H9 (cell line): ENCODE data around the gene PARD3. TPM values are rescaled to one million over a fixed set of nuclear protein-coding genes. Genes with fewer than 3 reads are reported as not detected.
A peak's percentile ranks its signal among the peaks of the same experiment; 100 is the strongest.

ENCODE experiments used
- DNase-seq: peaks from one replicate; pipeline ENCODE4 v3.0.0-alpha.2; 2017
- H2AFZ ChIP-seq: one replicate; pipeline ENCODE4 v1.6.1; 2013; ENCODE audit warnings: mild to moderate bottlenecking, low read length, control low read depth, moderate library complexity
- H2AK5ac ChIP-seq: 2 replicates; pipeline ENCODE4 v1.6.1; 2013; ENCODE audit warnings: low read length, control low read depth, mixed read lengths; ENCODE audit not compliant: insufficient read length
- H2BK120ac ChIP-seq: one replicate; pipeline ENCODE4 v1.6.1; 2013; ENCODE audit warnings: low read depth, mild to moderate bottlenecking, low read length, control low read depth, inconsistent platforms; ENCODE audit not compliant: poor library complexity, severe bottlenecking
- H2BK12ac ChIP-seq: 2 replicates; pipeline ENCODE4 v1.6.1; 2013; ENCODE audit warnings: low read length, control low read depth, mixed read lengths, low read depth; ENCODE audit not compliant: insufficient read length
- H2BK15ac ChIP-seq: 2 replicates; pipeline ENCODE4 v1.6.1; 2013; ENCODE audit warnings: low read depth, low read length, control low read depth
- H2BK20ac ChIP-seq: one replicate; pipeline ENCODE4 v1.6.1; 2013; ENCODE audit warnings: low read depth, mild to moderate bottlenecking, low read length, control low read depth, inconsistent platforms; ENCODE audit not compliant: poor library complexity, severe bottlenecking
- H2BK5ac ChIP-seq: 2 replicates; pipeline ENCODE4 v1.6.1; 2013; ENCODE audit warnings: low read length, control low read depth, mixed read lengths; ENCODE audit not compliant: insufficient read length
- H3K14ac ChIP-seq: 2 replicates; pipeline ENCODE4 v1.6.1; 2013; ENCODE audit warnings: low read length, control low read depth; ENCODE audit not compliant: insufficient read depth
- H3K18ac ChIP-seq: 2 replicates; pipeline ENCODE4 v1.6.1; 2013; ENCODE audit warnings: low read depth, mild to moderate bottlenecking, mixed read lengths, low read length, control low read depth; ENCODE audit not compliant: insufficient read length
- H3K23ac ChIP-seq: 2 replicates; pipeline ENCODE4 v1.6.1; 2013; ENCODE audit warnings: low read length, control low read depth, mixed read lengths, low read depth; ENCODE audit not compliant: insufficient read length
- H3K23me2 ChIP-seq: 2 replicates; pipeline ENCODE4 v1.6.1; 2013; ENCODE audit warnings: low read depth, mild to moderate bottlenecking, mixed read lengths, low read length, control low read depth; ENCODE audit not compliant: insufficient read length, poor library complexity, severe bottlenecking
- H3K27ac ChIP-seq: 2 replicates; pipeline ENCODE4 v1.5.1; 2013; ENCODE audit warnings: low read length, control low read depth, mixed read lengths, low read depth; ENCODE audit not compliant: insufficient read length
- H3K27me3 ChIP-seq: 2 replicates; pipeline ENCODE4 v1.6.1; 2013; ENCODE audit warnings: low read length, control low read depth, inconsistent platforms; ENCODE audit not compliant: insufficient read depth
- H3K4ac ChIP-seq: 2 replicates; pipeline ENCODE4 v1.6.1; 2013; ENCODE audit warnings: low read depth, mild to moderate bottlenecking, control low read depth, inconsistent platforms, low read length, moderate library complexity
- H3K4me1 ChIP-seq: 2 replicates; pipeline ENCODE4 v1.6.1; 2013; ENCODE audit warnings: low read length, control low read depth, inconsistent platforms; ENCODE audit not compliant: insufficient read depth
- H3K4me2 ChIP-seq: 2 replicates; pipeline ENCODE4 v1.6.1; 2013; ENCODE audit warnings: low read length, control low read depth, mixed read lengths; ENCODE audit not compliant: insufficient read length, insufficient read depth
- H3K56ac ChIP-seq: 2 replicates; pipeline ENCODE4 v1.6.1; 2013; ENCODE audit warnings: low read depth, mild to moderate bottlenecking, mixed read lengths, low read length, control low read depth; ENCODE audit not compliant: insufficient read length
- H3K79me1 ChIP-seq: 2 replicates; pipeline ENCODE4 v1.6.1; 2013; ENCODE audit warnings: low read depth, mild to moderate bottlenecking, moderate library complexity, low read length, control low read depth, inconsistent platforms; ENCODE audit not compliant: insufficient read depth, poor library complexity, severe bottlenecking
- H3K79me2 ChIP-seq: 2 replicates; pipeline ENCODE4 v1.6.1; 2013; ENCODE audit warnings: low read length, control low read depth, inconsistent platforms; ENCODE audit not compliant: insufficient read depth
- H3K9ac ChIP-seq: 2 replicates; pipeline ENCODE4 v1.6.1; 2013; ENCODE audit warnings: low read length, control low read depth, mixed read lengths; ENCODE audit not compliant: insufficient read length; ENCODE audit errors: extremely low read depth
- H3K9me3 ChIP-seq: one replicate; pipeline ENCODE4 v1.6.1; 2013; ENCODE audit warnings: low read depth, low read length, inconsistent platforms; ENCODE audit not compliant: control insufficient read depth
- H3T11ph ChIP-seq: one replicate; pipeline ENCODE4 v1.6.1; 2013; ENCODE audit warnings: mild to moderate bottlenecking, low read length, control low read depth, inconsistent platforms
- H4K20me1 ChIP-seq: one replicate; pipeline ENCODE4 v1.6.1; 2013; ENCODE audit not compliant: control insufficient read depth, insufficient read length, insufficient read depth
- H4K5ac ChIP-seq: 2 replicates; pipeline ENCODE4 v1.6.1; 2013; ENCODE audit warnings: low read depth, mild to moderate bottlenecking, mixed read lengths, low read length, control low read depth; ENCODE audit not compliant: insufficient read length
- H4K8ac ChIP-seq: replicated peaks from 2 replicates; pipeline ENCODE4 v1.6.1; 2013; ENCODE audit warnings: low read length, control low read depth, mixed read lengths, low read depth; ENCODE audit not compliant: insufficient read length
- H4K91ac ChIP-seq: 2 replicates; pipeline ENCODE4 v1.6.1; 2013; ENCODE audit warnings: low read depth, mild to moderate bottlenecking, moderate library complexity, mixed read lengths, low read length, control low read depth; ENCODE audit not compliant: insufficient read length
- H3K27ac Mint-ChIP-seq, 3 experiments: 2 replicates in 2 of 3; 3 replicates in 1 of 3; pipeline ENCODE4 v1.8.0; 2020 to 2021; ENCODE audit warnings: mixed read lengths in 3 of 3, mild to moderate bottlenecking in 1 of 3, moderate library complexity in 1 of 3
- H3K27me3 Mint-ChIP-seq: 2 replicates; pipeline ENCODE4 v1.8.0; 2021; ENCODE audit warnings: low read depth, mild to moderate bottlenecking, moderate library complexity, mixed read lengths
- H3K36me3 Mint-ChIP-seq, 3 experiments: 2 replicates in 2 of 3; 3 replicates in 1 of 3; pipeline ENCODE4 v1.8.0; 2020 to 2021; ENCODE audit warnings: low read depth in 3 of 3, mixed read lengths in 3 of 3; ENCODE audit not compliant: insufficient read depth in 1 of 3
- H3K4me1 Mint-ChIP-seq, 2 experiments: 2 replicates each; pipeline ENCODE4 v1.8.0; 2020; ENCODE audit warnings: mixed read lengths in 2 of 2
- H3K4me3 Mint-ChIP-seq, 2 experiments: 2 replicates in 1 of 2; 3 replicates in 1 of 2; pipeline ENCODE4 v1.8.0; 2020 to 2021; ENCODE audit warnings: mild to moderate bottlenecking in 2 of 2, mixed read lengths in 2 of 2, moderate library complexity in 1 of 2
- H3K9me3 Mint-ChIP-seq, 2 experiments: 2 replicates in 1 of 2; 3 replicates in 1 of 2; pipeline ENCODE4 v1.8.0; 2020; ENCODE audit warnings: mild to moderate bottlenecking in 2 of 2, mixed read lengths in 2 of 2, moderate library complexity in 1 of 2
- CTCF ChIP-seq: fragments of 200-600 bp; sonication (generic); conservative IDR thresholded peaks from 3 replicates; pipeline ENCODE4 v1.8.0; 2021; ENCODE audit warnings: antibody characterized with exemption, mild to moderate bottlenecking
- WGBS: extraction: QIAGEN DNeasy Blood & Tissue Kit; methylation state at CpG from one replicate; pipeline ENCODE4 v1.1.7; 2013; ENCODE audit warnings: missing lambda C conversion rate, low lambda C conversion rate, mixed read lengths; ENCODE audit not compliant: insufficient read length; ENCODE audit errors: extremely low coverage; 5-methylcytosine and 5-hydroxymethylcytosine counted together
- total RNA-seq: library from RNA; stranded (reverse); gene quantifications from 2 replicates; pipeline ENCODE4 v1.2.1, GENCODE V29; 2021

Gene PARD3
- total RNA-seq, 1 experiment from 2014 or later, result 44.7 TPM

GRCh38 chr10:34768261-34768971 is 46.7 kb downstream of the PARD3 start:
- Histone ChIP-seq H4K91ac (no peak overlapping the region), H3K56ac (no peak overlapping the region), H3K79me1 (peaks cover 5% of the 10 kb centered on the region), H3K27ac (no peak overlapping the region), H4K8ac (no peak overlapping the region), H3K4me2 (no peak overlapping the region), H3K27me3 (no peaks in the 10 kb centered on the region), H2BK12ac (no peak overlapping the region), H3K18ac (no peak overlapping the region), H3K23me2 (no peaks in the 10 kb centered on the region), H2BK15ac (no peak overlapping the region), H4K5ac (no peak overlapping the region), H3K23ac (no peak overlapping the region), H2AFZ (no peak overlapping the region), H2AK5ac (no peak overlapping the region), H2BK120ac (no peak overlapping the region), H3K14ac (no peak overlapping the region), H3T11ph (no peak overlapping the region), H3K4ac (no peak overlapping the region), H4K20me1 (peaks cover 2% of the 10 kb centered on the region), H3K79me2 (peaks cover 9% of the 10 kb centered on the region; the same call in 1 of the 2 replicates), H2BK5ac (no peak overlapping the region), H3K9ac (no peak overlapping the region), H2BK20ac (no peak overlapping the region), H3K9me3 (no peaks in the 10 kb centered on the region), H3K4me1 (peaks cover 6% of the 10 kb centered on the region; the same call in 1 of the 2 replicates)
- Mint-ChIP-seq H3K9me3 (no peaks in the 10 kb centered on the region), H3K4me1 (peaks cover 52 to 58% of the 10 kb centered on the region in 2 experiments), H3K36me3 (no peaks in the 10 kb centered on the region), H3K27me3 (no peaks in the 10 kb centered on the region), H3K4me3 (no peak overlapping the region), H3K27ac (peak overlapping the region; percentile 13 to 37 (median 21); a peak in 2 of 7 replicates)
- WGBS, result no CpG with 5 or more reads among the region's 15 CpGs
- no peak for TF ChIP-seq CTCF
- DNase-seq, result no peak
